ENCODE results near the gene FGFR2. TPM values are rescaled to one million over a fixed set of nuclear protein-coding genes. Genes with fewer than 3 reads are reported as not detected.

The FGFR2 gene
- total and polyA plus RNA-seq, 9 of the 15 experiments (the other 6 are each of a cell fraction or from before 2014, with no cell fraction given) = 0.20 TPM; not detected in 8

DNA sequence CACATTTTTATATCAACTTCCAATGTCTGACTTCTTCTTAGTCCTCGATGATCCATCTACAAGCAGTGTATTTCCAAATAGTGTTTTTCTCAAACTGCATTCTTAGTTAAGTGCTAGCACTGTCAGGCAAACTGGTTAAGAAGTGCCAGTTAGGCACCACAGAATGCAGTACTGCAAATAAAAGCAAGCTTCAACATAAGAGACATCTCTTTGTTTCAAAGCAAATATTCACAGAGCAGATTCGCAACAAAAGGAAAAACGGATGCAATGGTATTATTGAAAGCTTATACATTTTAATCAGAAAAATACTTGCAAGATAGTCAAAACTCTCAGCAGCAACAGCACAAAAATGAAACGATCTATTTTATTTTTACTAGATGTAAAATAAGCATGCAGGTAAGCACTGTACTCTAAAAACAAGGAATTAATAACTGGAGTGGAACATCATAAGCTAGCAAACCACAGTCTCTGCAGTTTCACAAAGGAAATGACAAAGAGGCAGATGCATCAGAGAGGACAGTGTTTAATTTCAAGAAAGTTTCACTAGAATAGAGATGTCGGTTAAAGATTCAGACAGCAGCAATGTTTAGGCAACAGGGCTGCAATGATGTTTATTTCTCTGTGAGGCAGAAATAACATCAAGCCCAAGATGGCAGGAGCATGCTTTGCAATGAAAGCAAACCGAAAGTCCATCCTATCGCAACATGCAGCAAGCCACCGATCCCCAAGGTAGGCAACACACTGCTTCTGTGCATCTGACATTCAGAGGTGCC is 82.0 kb downstream of the FGFR2 start:
- no peaks in the 10 kb centered on the region for H3K9me3 ChIP-seq (replicated peaks; ENCODE audit: control insufficient read depth, insufficient read depth, low read depth, low read length)
- H3K27ac ChIP-seq (ENCODE audit: extremely low read depth, low read depth, low read length) = no peak overlapping the region
- H3K4me2 ChIP-seq (ENCODE audit: insufficient read depth, low read length) = no peak overlapping the region
- H3K4me1 ChIP-seq (replicated peaks in 1 of 2; ENCODE audit: control insufficient read depth in 2 of 2, insufficient read depth in 2 of 2, low read length in 2 of 2) = no peaks in the 10 kb centered on the region
- peaks cover 2 to 21% of the 10 kb centered on the region in 2 experiments; a peak in 3 of 5 replicates for H3K27me3 ChIP-seq (ENCODE audit: control insufficient read depth in 2 of 2, insufficient read depth in 2 of 2, low read length in 2 of 2)
- FAIRE-seq (no peak), DNase-seq (ENCODE audit: extremely low read depth in 1 of 4, low spot score in 3 of 4) (no peak), ATAC-seq (no peak)
- H2AFZ ChIP-seq (ENCODE audit: low read depth, low read length) = no peak overlapping the region
- BruUV-seq (replicated peaks) = no TSS peak
- intact Hi-C loops (cut with micrococcal nuclease) = no loop called here
- 1% methylated on average over 8 of the region's 8 CpGs for WGBS (ENCODE audit: insufficient coverage, low coverage, missing lambda C conversion rate)
- H3K4me3 ChIP-seq = no peak overlapping the region
- H4K20me1 ChIP-seq (replicated peaks; ENCODE audit: control insufficient read depth, insufficient read depth, low read length) = no peaks in the 10 kb centered on the region
- in situ Hi-C loops (cut with MboI) = no loop called here
- CTCF ChIA-PET (ENCODE audit: low intra/inter-chr PET ratio) = no interaction called here
- H3K9me1 ChIP-seq (ENCODE audit: control insufficient read depth, insufficient read depth, low read length) = no peaks in the 10 kb centered on the region
- H3K36me3 ChIP-seq (ENCODE audit: control insufficient read depth, insufficient read depth, low read length) = no peaks in the 10 kb centered on the region
- POLR2A ChIA-PET = no interaction called here
- H3K79me2 ChIP-seq (ENCODE audit: control insufficient read depth, insufficient read depth, low read length) = no peaks in the 10 kb centered on the region
- H3K9ac ChIP-seq (ENCODE audit: insufficient read depth in 1 of 2, low read depth in 2 of 2, low read length in 2 of 2) = no peak overlapping the region
- TF ChIP-seq PRPF4 (IDR thresholded peaks at IDR 0.05; ENCODE audit: insufficient read depth, low read depth, low read length, poor library complexity, severe bottlenecking) (no peak), CEBPG (CRISPR knock-in tag; IDR thresholded peaks at IDR 0.05) (no peak), CEBPG (tag; conservative IDR thresholded peaks at IDR 0.05 in 1 of 2, IDR thresholded peaks at IDR 0.05 in 1 of 2) (no peak), PTBP1 (IDR thresholded peaks at IDR 0.05; ENCODE audit: low read depth, low read length) (no peak), KLF6 (CRISPR knock-in tag; IDR thresholded peaks at IDR 0.05; ENCODE audit: borderline replicate concordance) (no peak), ZFP1 (CRISPR knock-in tag; IDR thresholded peaks at IDR 0.05) (no peak), PHF20 (IDR thresholded peaks at IDR 0.05; ENCODE audit: partially characterized antibody) (no peak), SIX5 (IDR thresholded peaks at IDR 0.05; ENCODE audit: borderline replicate concordance in 1 of 2, insufficient read depth in 1 of 2, low read depth in 1 of 2, low read length in 2 of 2) (no peak), JUND (IDR thresholded peaks at IDR 0.05; ENCODE audit: borderline replicate concordance, low read depth, low read length) (no peak), JUND (tag; IDR thresholded peaks at IDR 0.05; ENCODE audit: borderline replicate concordance, low read depth, low read length) (no peak), XRCC3 (IDR thresholded peaks at IDR 0.05) (no peak), KDM4B (IDR thresholded peaks at IDR 0.05; ENCODE audit: borderline replicate concordance in 2 of 2, low read depth in 1 of 2) (no peak), BRD4 (IDR thresholded peaks at IDR 0.05) (no peak), THRB (CRISPR knock-in tag; conservative IDR thresholded peaks at IDR 0.05) (no peak), ZBTB26 (CRISPR knock-in tag; IDR thresholded peaks at IDR 0.05) (no peak), HMBOX1 (IDR thresholded peaks at IDR 0.05) (no peak), KDM1A (IDR thresholded peaks at IDR 0.05) (no peak)
- TF ChIP-seq, protein P1, sequence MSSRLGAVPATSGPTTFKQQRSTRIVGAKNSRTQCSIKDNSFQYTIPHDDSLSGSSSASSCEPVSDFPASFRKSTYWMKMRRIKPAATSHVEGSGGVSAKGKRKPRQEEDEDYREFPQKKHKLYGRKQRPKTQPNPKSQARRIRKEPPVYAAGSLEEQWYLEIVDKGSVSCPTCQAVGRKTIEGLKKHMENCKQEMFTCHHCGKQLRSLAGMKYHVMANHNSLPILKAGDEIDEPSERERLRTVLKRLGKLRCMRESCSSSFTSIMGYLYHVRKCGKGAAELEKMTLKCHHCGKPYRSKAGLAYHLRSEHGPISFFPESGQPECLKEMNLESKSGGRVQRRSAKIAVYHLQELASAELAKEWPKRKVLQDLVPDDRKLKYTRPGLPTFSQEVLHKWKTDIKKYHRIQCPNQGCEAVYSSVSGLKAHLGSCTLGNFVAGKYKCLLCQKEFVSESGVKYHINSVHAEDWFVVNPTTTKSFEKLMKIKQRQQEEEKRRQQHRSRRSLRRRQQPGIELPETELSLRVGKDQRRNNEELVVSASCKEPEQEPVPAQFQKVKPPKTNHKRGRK (tag; IDR thresholded peaks at IDR 0.05) = no peak
